GM21515 (cell line): ENCODE data around the gene SARS1.

Experiments
- ATAC-seq: cut with Tn5 transposase; IDR thresholded peaks from one replicate; pipeline ENCODE4 v1.9.1; 2021; ENCODE audit not compliant: unreplicated experiment

SARS1 gene

GRCh38 chr1:109225711-109226445 lies 12.2 kb downstream of the SARS1 start:
- ATAC-seq: no peak

GRCh38 chr1:109228167-109228566 lies 14.4 kb downstream of the SARS1 start:
- no peak for ATAC-seq

- ATAC-seq: no peak
Measured at GRCh38 chr1:109229531-109230127, 15.9 kb downstream of the SARS1 start.

GRCh38 chr1:109231066-109231465 lies 17.3 kb downstream of the SARS1 start:
- ATAC-seq: no peak

- ATAC-seq: no peak
Measured at GRCh38 chr1:109235137-109235536, 21.4 kb downstream of the SARS1 start.

- no peak for ATAC-seq
Measured at GRCh38 chr1:109237512-109237911, 23.8 kb downstream of the SARS1 start.

- no peak for ATAC-seq
Measured at GRCh38 chr1:109238382-109238781, 24.7 kb downstream of the SARS1 start.

GRCh38 chr1:109239047-109239408 lies 25.3 kb downstream of the SARS1 start:
- no peak for ATAC-seq

GRCh38 chr1:109239409-109240068 lies 25.8 kb downstream of the SARS1 start:
- no peak for ATAC-seq

GRCh38 chr1:109240158-109241152 lies 26.7 kb downstream of the SARS1 start:
- no peak for ATAC-seq

- no peak for ATAC-seq
Measured at GRCh38 chr1:109241344-109241743, 27.6 kb downstream of the SARS1 start.

- no peak for ATAC-seq
Measured at GRCh38 chr1:109241841-109242345, 28.2 kb downstream of the SARS1 start.

GRCh38 chr1:109242387-109242786 lies 28.7 kb downstream of the SARS1 start:
- ATAC-seq: no peak

- no peak for ATAC-seq
Measured at GRCh38 chr1:109243221-109243620, 29.5 kb downstream of the SARS1 start.

- no peak for ATAC-seq
Measured at GRCh38 chr1:109243860-109244552, 30.3 kb downstream of the SARS1 start.

- no peak for ATAC-seq
Measured at GRCh38 chr1:109246141-109246551, 32.4 kb downstream of the SARS1 start.

GRCh38 chr1:109247401-109248365 lies 34.0 kb downstream of the SARS1 start:
- ATAC-seq: no peak

- no peak for ATAC-seq
Measured at GRCh38 chr1:109248444-109248796, 34.7 kb downstream of the SARS1 start.
